ENCODE measurements around the gene COPB2.

The COPB2 gene

DNA sequence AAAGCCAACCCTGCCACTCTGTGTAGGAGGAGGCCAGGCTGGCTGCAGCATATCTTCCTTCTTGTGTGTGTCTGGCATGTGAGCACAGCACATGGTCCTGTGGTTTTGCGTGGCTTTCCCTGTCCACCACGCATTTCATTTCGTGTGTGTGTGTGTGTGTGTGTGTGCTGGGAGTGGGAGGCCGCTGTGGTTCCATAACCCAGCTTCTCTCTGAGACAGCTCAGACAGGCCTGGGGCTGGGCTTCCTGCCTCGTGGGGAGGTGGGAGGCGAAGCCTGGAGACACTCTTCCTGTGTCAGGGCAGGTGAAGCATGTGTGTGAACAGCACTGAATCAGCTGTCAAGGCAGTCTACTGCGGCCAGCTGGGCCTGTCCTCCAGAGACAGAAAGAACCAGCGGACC, 61.6 kb downstream of the COPB2 start:
- DNase-seq (ENCODE audit: low read depth in 2 of 2) = no peak

DNA sequence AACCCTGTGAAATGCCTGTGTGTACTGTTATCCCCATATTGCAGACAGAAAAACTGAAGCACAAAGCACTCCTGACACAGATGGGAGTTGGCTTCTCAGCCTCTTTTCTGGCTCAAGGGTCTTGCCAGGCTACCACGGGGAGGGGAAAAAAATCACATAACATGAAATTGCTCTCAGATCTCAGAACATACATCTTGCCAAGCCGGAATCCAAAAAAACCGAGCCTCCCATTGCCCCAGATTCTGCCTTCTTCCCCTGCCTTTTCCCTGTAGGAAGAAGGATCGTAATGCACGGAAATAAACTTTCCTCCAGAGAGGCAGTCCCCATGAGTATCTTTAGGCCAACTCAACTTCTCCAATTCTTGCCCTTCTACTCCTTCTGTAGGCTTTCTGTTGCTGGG, 62.2 kb downstream of the COPB2 start:
- no peak for DNase-seq (ENCODE audit: low read depth in 2 of 2)

DNA sequence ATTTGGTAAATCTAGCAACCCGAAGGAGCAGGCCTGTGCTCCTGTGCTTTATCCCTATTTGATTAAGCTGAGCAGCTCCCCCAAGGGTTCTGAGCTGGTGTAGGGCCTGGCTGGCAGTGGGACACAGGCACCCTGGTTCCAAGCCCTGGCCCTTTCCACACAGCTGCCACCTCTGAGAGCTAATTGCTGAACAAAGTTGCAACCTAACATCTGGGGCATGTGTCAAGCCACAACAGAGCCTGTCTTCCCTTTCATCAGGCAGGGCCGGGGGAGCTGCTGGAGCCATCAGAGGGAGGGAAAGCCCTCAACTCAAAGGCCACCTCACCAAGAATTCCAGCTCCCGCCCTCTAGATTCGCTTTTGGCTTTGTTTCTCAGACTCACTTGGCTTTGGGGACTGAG, 62.7 kb downstream of the COPB2 start:
- DNase-seq (ENCODE audit: low read depth in 2 of 2) = no peak

DNA sequence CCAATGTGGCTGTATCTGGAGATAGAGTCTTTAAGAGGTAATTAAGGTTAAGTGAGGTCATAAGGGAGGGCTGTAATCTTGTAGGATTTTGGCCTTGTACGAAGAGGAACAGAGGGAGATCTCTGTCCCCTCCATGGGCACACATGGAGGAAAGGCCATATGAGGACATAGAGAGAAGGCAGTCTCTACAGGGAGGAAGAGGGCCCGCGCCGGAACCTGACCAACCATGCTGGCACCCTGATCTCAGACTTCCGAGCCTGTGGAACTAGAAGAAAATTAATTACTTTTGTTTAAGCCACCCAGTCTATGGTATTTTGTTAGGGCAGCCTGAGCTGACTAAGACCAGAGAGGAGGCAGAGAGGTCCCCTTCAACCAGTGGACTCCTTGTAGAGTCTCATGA, 63.3 kb downstream of the COPB2 start:
- no peak for DNase-seq (ENCODE audit: low read depth in 2 of 2)

DNA sequence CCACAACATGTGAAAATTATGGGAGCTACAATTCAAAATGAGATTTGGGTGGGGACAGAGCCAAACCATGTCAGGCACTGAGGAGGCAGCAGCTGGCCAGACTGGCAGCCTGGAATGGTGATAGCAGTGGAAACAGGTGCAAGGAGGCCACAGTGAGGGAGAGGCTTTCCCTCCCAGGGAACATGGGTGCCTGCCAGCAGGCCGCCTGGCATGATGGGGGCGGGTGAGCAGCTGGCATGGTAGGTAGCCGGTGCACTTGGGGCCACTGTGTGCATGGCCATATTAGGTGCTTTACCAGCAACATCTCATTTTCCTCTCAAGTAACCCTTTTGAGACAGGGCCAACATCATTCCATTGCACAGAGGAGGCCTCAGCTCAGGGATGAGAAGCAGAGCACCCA, 63.9 kb downstream of the COPB2 start:
- no peak for DNase-seq (ENCODE audit: low read depth in 2 of 2)

DNA sequence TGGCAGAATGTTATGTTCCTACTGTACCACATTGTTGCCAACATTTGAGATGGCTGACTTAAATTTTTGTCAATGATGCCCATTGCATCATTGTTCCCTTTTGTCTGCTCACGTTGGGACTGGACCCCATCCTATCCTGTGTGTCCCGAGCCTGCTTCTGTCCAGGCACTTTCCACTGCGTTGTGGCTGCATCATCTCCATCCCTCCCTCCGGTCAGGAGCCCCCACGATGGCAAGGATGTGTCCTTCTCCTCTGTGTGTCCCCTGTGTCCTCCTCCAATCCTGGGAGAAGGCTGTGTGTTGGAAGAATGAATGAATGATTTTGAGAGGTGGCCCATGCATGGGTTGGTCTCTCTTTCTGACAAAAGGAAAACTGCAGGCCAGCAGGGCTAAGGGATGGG, 65.0 kb downstream of the COPB2 start:
- no peak for DNase-seq (ENCODE audit: low read depth in 2 of 2)

DNA sequence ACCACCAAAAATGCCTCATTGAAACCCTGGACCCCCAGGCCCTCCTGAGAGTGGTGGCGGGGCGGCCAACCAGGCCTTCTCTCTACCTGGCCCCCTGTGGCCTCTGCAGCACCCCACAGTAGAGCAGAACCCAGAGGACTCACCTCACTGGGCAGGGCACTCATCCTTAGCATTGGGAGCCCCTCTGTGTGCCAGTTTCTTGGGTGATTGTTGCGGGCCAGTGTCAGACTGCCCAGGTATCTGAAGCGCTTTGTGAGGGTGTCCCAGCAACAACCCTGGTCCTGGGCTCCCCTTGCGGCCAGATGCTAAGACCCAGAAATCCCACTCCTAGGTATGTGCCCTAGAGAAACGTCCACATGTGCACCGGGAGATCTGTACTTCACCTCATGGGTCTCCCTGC, 66.3 kb downstream of the COPB2 start:
- DNase-seq (ENCODE audit: low read depth in 2 of 2) = no peak

DNA sequence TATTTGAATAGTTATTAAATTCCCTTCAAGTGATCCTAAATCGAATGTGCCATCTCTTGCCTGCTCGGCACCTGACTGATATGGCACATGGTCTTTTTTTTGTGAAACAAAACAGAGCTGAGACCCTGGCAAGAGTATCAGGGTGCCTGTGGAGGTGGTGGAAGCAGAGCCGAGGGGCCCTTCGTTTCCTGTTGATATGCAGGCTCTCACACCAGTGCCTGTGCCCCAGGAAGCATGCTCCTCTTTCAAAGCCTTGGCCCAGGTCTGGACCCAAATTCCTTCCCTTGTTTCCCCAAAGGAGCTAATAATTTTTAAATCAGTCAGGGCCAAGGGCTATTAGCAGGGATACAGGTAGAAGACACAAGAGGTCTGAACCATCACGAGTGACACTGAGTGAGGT, 67.1 kb downstream of the COPB2 start:
- DNase-seq (ENCODE audit: low read depth in 2 of 2) = no peak

DNA sequence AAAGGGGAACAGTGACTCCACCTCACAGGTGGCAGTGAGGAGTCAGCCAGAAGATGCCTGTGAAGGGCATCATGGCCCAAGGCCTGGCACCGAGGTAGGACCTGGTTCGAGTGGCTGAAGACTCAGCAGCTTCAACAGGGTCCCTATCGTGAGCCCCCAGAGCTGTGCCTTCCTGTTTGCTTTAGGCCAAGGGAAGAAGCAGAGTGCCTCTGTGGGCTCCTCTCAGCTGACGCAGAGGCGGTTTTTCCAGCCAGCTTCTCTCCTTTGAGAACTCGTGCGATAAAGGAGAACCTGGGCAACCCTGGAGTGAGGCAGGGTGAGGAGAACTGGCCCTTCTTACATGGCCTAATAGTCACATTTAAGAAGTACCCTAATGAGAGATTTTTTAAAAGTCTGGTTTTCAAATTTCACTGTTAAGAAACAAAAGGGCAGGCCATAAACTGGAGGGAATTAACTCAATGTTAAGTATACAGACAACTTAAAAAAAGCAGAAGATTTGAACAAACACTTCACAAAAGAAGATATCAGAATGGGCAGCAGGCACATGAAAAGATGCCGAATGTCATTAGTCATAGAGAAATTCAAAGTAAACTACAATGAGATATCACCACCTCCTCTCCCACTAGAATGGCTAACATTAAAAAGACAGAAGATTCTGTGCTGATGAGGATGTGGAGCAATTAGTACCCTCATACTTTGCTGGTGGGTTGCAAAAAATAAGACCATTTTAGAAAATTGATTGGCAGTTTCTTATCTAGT, 68.7 kb downstream of the COPB2 start:
- DNase-seq (ENCODE audit: low read depth in 2 of 2) = no peak

DNA sequence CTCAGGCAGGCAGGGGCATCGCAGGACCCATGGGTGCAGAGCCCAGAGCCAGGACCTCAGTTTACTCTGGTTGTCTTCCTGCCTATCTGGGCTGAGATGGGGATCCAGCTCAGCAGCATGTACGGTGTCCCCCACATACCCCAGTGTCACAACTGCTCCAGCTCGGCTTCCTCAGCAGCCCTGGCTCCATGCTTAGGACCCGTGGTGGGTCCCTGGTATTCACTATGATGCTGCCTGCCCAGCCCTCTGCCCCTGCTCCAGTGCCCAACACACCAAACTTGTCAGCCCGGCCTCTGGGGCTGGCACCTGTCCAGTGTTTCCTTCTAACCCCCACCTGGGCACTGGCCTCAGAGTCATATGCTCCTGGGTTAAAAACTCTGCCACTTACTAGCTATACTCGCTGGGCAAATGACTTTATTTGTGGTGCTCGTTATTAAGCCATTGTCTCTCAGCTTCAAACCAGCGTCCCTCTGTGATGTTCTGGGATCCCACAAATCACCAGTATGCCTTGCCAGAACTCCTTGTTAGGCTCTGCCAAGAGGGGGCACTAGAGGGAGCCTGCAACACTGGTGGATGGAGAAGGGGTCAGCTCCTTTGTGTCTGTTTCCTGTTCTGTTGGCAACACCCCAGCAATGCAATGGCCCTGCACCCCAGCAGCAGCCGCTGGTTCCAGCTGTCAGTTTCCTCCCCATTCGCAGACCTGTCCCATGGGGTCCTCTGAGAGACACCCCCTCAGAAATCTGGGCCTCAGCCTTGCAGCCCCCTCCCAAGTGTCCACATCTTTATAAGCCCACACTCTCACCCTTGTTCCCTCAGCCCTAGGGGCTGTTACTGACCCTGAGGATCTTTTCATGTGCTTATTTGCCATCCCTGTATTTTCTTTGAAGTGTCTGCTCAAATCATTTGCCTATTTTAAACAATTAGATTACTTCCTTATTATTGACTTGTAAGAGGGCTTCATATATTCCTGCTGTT, 69.7 kb downstream of the COPB2 start:
- no peak for DNase-seq (ENCODE audit: low read depth in 2 of 2)

DNA sequence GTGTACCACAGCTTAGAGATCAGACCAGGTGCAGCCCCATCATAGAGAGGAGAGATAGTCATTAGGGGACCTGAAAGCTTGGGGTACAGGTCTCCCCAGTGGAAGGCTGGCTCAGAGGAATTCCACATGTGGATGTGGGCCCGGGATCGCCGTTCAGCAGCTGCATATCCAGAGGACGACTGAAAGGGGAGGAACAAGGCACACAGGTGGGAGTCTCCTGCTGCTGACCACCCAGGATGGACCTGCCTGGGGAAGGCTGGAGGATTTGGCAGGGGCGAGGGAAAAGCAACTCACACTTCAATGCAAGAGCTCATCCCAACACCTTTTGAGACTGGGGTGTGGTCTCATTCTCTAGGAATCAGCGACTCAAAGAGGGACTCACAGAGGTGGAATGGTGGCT, 70.6 kb downstream of the COPB2 start:
- DNase-seq (ENCODE audit: low read depth in 2 of 2) = no peak

DNA sequence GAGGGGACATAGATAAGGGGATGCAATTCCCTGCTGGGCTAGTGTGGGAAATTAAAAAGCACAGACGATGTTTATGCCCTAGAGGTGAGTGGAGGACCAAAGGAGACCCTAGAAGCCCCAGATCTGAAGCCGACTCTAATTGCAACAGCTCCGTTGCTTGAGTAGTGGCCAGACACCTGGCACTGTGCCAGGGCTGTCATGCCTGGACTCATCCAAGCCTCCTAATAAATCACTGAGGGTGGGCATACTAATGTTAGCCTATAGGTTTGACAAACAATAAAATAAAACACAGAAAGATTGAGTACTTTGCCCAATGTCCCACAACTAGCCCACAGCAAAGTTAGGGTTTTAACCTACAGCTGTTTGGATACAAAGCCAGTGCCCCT, 71.0 kb downstream of the COPB2 start:
- DNase-seq (ENCODE audit: low read depth in 2 of 2) = no peak

DNA sequence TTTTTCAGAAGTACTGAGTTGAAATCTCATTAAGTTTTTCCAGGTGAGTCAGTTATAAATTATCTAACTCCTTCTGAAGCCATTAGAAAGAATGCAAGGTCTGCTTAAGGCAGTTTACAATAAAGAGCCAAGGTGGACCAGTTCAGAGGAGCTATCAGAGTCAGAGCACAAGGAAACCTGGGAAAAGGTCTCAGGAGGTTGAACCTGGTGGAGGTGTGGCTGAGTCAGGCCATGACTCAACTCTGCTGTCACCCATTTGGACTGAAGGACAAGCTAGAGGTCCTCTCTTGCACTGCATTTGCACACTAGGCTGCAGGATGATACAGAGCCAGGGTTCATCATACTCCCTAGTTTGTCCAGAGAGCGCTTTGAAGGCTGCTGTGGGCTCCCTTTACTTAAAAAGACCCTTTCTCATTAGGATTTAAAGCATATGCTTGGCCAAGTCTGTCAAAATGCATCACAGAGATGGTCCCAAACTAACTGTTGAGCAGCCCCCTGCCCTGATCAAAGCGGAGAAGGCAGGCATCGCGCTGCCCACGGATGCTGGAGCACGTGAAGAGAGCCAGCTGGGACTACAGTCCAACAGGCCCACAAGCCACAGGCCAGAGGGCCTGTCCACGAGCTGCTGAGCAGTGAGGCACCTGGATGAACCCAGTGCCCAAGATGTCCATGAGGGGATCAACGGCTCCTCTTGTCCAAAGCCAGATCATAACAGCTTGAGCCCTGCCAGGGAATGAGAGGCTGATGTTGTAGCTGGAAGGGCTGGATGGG, 71.6 kb downstream of the COPB2 start:
- DNase-seq (ENCODE audit: low read depth in 2 of 2) = no peak

DNA sequence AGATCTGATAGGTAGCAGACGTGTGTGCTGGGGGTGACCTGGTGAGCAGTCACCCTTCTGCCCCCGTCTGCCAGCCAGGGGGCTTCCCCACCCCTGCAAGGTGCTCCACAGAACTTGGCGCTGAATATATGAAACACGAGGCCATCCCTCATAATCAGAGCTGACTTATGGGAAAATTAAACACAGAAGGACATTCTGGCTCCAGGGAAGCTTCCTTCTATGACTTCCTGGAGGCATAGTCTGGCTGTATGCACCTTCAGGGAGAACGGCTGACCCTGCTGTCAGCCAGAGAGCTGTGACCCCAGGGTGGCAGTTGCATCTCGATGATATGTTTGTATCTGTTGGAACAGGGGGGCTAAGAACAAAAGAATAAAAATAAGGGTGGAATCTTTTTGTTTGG, 72.2 kb downstream of the COPB2 start:
- DNase-seq (ENCODE audit: low read depth in 2 of 2) = no peak

DNA sequence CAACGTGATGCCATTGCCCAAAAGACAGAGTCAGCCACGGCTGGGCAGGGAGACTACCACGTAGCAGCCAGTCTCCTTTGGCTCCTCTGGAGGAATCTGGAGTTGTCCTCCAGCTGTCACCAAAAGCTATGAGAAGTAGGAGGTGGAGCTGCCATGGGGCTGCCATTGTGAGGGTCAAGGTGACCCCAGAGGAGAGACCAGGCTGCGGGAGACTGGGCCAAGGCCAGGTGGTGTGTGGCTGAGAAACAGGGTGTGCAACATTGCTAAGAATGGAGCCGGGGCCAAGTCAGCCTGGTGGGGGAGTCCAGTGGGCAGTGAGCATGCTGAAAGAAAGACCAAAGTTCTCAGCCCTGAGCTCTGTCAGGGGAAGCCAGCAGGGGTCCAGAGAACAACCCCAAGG, 75.5 kb downstream of the COPB2 start:
- DNase-seq (ENCODE audit: low read depth in 2 of 2) = no peak

DNA sequence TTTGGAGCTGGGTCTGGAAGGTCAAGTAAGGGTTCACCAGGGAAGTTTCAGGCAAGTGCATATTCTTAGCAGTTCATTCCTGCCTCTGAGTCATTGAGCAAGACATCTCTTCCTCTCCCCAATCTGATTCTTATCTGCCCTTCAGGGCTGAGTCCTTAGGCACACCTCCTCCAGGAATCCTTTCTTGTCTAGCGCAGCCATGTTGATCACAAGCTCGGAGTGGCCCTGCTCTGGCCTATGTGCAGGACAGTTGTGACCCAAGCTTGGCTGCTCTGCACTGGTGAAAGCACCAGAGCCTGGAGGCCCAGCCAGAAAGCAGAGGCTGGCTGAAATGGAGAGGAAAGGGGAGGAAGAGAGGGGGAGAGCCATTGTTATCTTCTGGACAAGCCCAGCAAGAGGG, 76.5 kb downstream of the COPB2 start:
- DNase-seq (ENCODE audit: low read depth in 2 of 2) = no peak

DNA sequence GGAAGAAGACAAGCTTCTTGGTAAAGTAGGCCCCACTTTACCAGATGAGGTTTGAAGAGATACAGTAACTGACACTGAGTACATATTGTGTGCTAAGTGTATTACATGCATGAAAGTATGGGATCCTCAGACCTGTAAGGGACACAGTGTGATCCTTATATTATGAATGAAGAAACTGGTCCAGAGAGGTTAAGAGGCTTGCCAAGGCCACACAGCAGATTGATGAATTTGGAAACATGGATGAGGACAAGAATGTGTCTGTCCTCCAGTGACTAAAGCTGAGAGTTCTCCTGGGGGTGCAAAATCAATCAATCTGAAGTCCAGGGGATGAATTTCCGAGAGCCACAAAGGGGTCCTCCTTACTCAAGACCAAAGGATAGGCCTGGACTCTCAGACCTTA, 77.0 kb downstream of the COPB2 start:
- DNase-seq (ENCODE audit: low read depth in 2 of 2) = no peak

DNA sequence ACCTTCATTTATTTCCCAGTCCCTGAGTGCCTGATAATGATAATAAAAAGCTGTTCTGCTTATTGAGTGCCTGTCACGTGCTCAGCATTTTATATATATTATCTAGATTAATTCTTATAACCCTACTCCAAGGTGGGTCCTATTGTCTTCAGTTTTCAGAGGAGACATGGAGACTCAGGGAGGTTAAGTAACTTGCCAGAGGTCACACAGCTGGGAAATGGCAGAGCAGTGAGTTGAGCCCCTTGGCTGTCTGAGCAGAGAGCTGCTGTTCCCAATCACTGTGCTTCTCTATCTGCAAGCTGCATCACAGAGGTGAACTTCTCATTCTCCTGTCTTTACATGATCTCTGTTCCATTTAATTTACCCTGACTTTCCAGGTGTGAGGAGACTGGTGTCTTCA, 77.9 kb downstream of the COPB2 start:
- no peak for DNase-seq (ENCODE audit: low read depth in 2 of 2)

DNA sequence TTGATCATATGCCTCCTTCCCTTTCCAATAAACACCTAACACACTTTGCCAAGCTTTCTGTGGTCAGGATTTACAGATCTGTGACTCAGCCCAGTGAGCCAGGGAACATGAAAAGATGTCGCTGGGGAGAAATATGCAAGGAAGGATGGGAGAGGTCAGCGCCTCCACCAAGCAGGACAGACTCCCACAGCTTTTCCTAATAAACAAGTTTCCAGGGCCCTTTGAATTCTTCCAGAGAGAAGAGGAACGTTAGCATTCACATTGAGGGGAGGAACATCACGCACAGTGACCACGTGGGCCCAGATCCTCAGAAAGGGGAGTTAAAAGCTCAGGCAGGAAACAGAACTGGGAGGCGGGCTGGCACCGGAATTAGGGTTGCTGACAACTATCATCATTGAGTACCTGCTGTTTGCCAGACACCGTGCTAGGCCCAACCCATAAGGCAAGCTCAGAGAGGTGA, 78.9 kb downstream of the COPB2 start:
- DNase-seq (ENCODE audit: low read depth in 2 of 2) = no peak

DNA sequence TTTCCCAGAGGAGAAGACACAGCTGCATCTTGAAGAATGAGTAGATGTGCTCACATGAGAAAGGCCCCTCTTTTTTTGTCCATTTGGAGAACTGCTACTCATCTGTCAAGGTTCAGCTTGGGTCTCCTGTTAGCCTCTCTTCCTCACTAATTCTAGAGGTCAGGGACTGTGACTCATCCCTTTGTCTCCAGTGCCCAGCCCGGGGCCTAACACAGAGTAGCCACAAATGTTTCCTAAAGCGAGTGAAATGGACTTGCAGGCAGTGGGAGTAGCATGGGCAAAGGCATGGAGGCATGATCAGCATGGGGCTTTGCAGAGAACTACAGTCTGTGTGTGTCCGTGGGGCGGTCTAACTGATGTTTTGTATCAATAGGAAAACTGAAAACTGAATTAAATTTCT, 79.6 kb downstream of the COPB2 start:
- DNase-seq (ENCODE audit: low read depth in 2 of 2) = no peak

DNA sequence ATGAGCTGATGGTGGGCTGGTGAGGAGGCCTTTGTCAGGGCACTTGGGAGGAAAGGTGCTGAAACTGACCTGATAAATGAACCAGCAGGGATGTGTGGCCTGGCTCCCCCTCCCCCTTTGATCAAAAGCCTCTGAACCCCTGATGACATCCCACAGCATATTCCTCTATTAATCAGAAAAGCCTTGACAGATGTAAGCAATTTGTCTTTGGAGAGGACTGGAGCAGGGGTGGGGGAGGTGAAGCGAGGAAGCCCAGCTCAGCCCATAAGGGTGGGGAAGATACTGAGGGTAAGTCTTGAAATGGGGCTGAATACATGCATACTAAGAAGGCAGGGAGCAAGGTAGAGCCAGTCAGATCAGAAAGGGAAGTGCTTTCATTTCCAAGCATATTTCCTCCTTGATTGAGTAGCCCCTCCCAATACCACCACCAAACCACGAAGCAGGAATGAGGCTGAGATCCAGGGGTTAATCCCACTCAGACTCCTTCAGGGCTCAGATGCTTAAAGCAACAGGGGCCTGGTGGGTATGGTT, 80.3 kb downstream of the COPB2 start:
- no peak for DNase-seq (ENCODE audit: low read depth in 2 of 2)

DNA sequence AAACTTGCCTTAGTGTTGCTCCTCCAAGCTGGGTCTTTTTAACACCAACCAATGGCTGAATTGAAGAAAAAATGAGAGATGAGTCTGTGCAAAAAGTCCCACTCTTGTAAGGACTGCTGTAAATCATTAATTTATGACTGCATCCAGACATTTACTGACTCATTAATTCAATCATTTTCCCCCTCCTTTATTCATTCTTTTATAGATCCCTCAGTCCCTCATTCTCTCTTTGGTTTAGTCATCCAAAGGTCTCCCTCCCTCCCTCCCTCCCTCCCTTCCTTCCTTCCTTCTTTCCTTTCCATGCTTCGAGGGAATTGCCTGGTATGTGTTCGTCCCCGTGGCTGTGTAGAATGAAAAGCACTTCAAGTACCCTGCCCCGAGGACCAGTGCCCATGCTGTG, 80.9 kb downstream of the COPB2 start:
- no peak for DNase-seq (ENCODE audit: low read depth in 2 of 2)
